ENCODE measurements around the gene IL17B. TPM values are rescaled to one million over a fixed set of nuclear protein-coding genes. Genes with fewer than 3 reads are reported as not detected.
A peak's percentile ranks its signal among the peaks of the same experiment; 100 is the strongest.

Gene IL17B
- total RNA-seq, 3 donors from 2014 or later = 0.64 to 5.6 (median 5.4) TPM

GRCh38 chr5:149372076-149372795 lies 6.9 kb downstream of the IL17B start:
- H3K36me3 ChIP-seq = no peaks in the 10 kb centered on the region
- no peak for DNase-seq (ENCODE audit: low spot score in 2 of 2)
- no peak overlapping the region for H3K4me3 ChIP-seq
- H3K4me1 ChIP-seq = no peaks in the 10 kb centered on the region
- no peaks in the 10 kb centered on the region for H3K9me3 ChIP-seq
- intact Hi-C loops (cut with DNase I; ENCODE audit: low total_unique reads) = loop anchor here (10.0 kb wide), 1 partner anchor 53 kb away; no protein-coding TSS in a partner anchor
- no peak for TF ChIP-seq POLR2A (IDR thresholded peaks at IDR 0.05)
- TF ChIP-seq CTCF (IDR thresholded peaks at IDR 0.05) = no peak
- no peak for TF ChIP-seq POLR2AphosphoS5 (IDR thresholded peaks at IDR 0.05)
- no peaks in the 10 kb centered on the region for H3K27me3 ChIP-seq
- peak overlapping the region; percentile 57 to 70 for H3K27ac ChIP-seq

DNA sequence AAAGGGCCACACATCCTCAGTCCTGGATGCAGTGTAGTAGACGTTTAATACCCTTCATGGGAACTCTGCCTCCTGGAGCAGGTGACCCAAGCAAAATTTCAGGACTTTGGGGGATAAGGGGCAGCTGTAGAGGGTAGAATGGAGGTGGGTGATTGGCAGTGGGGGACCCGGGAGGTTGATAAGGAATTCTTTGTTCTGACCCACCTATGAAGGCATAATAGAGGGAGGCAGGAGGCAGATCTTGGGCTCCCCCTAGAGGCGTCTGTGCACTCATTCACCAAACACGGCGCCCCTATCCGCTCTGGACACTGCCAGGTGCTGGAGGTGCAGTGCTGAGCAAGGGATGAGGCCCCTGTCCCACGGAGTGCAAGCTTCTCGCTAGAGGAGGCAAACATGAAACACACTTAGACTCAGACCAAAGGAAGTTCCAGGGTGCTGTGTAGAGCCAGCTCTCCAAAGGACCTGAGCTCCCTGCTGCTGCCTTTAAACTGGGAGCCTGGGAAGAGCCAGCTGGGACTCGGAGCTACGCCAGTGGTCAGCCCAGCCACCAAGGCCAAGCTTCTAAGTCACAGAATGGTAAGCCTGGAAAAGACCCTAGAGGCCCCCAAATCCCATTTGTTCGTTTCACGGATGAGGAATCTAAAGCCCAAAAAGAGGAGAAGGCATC lies 7.7 kb downstream of the IL17B start:
- Histone ChIP-seq H3K36me3 (no peaks in the 10 kb centered on the region), H3K27ac (peak overlapping the region; percentile 57 to 70), H3K4me3 (no peak overlapping the region), H3K27me3 (no peaks in the 10 kb centered on the region), H3K9me3 (no peaks in the 10 kb centered on the region), H3K4me1 (no peaks in the 10 kb centered on the region)
- TF ChIP-seq CTCF (IDR thresholded peaks at IDR 0.05) (peak; percentile 33 to 57 (median 52)), POLR2A (IDR thresholded peaks at IDR 0.05) (no peak)
- intact Hi-C loops (cut with DNase I; ENCODE audit: low total_unique reads) = loop anchor here (10.0 kb wide), 1 partner anchor 53 kb away; no protein-coding TSS in a partner anchor
- DNase-seq (ENCODE audit: low spot score in 2 of 2) = no peak

DNA sequence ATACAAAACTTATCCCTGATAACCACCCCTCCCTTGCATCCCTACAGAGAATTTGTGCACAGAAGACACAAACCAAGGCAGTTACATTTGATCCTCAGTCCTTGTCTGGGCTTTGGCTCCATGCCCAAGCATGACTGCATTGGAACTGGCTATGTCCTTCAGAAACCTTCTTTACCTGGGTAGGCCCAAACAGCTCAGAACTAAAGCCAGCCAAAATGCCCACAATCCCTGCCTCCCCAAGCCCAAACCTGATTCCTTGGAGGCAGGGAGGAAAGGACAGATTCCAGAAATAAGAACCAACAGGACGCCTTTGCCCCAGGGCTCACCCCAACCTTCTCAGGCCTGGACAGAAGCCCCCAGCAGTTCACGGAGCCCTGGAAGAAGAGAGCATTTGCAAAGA lies 8.2 kb downstream of the IL17B start:
- no peak for DNase-seq (ENCODE audit: low spot score in 2 of 2)
- H3K9me3 ChIP-seq = no peaks in the 10 kb centered on the region
- intact Hi-C loops (cut with DNase I; ENCODE audit: low total_unique reads) = loop anchor here (10.0 kb wide), 1 partner anchor 54 kb away; no protein-coding TSS in a partner anchor
- no peaks in the 10 kb centered on the region for H3K36me3 ChIP-seq
- no peak for TF ChIP-seq CTCF (IDR thresholded peaks at IDR 0.05)
- no peak for TF ChIP-seq POLR2A (IDR thresholded peaks at IDR 0.05)
- TF ChIP-seq POLR2AphosphoS5 (IDR thresholded peaks at IDR 0.05) = no peak
- H3K27ac ChIP-seq = peak overlapping the region in 1 of 2 donors; percentile 57
- H3K27me3 ChIP-seq = no peaks in the 10 kb centered on the region
- H3K4me3 ChIP-seq = no peak overlapping the region
- no peaks in the 10 kb centered on the region for H3K4me1 ChIP-seq

GRCh38 chr5:149367972-149368645 lies 11.0 kb downstream of the IL17B start:
- H3K4me1 ChIP-seq = no peaks in the 10 kb centered on the region
- DNase-seq (ENCODE audit: low spot score in 2 of 2) = no peak
- intact Hi-C loops (cut with DNase I; ENCODE audit: low total_unique reads) = loop anchor here (10.0 kb wide), 1 partner anchor 197 kb away; no protein-coding TSS in a partner anchor
- no peak for TF ChIP-seq POLR2A (IDR thresholded peaks at IDR 0.05)
- no peak for TF ChIP-seq CTCF (IDR thresholded peaks at IDR 0.05)
- TF ChIP-seq POLR2AphosphoS5 (IDR thresholded peaks at IDR 0.05) = no peak
- H3K36me3 ChIP-seq = no peaks in the 10 kb centered on the region
- H3K27ac ChIP-seq = no peak overlapping the region
- no peaks in the 10 kb centered on the region for H3K9me3 ChIP-seq
- no peak overlapping the region for H3K4me3 ChIP-seq
- no peaks in the 10 kb centered on the region for H3K27me3 ChIP-seq

Data from breast epithelium (tissue), 4 donors.